Measurements from ENCODE around the gene LUC7L2.

DNA sequence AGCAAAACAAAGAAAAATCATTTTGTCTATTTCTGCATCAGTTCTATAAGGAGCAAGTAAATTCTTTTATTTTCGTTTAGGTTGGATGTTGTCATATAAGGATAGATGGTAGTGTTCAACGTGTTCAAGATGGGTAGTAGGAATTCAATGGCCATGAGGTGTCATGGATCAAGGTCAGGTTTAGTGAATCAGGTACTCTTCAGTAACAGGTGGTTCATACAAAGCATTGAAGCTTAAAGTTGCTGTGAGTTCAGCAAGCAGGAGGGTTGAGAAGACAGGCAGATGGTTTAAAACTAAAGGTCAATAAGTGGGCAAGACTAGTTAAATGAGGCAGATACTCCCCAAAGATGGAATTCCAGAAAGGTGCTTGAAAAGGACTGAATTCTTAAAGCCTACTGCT is 5.6 kb downstream of the LUC7L2 start:
- TF ChIP-seq, protein P1, sequence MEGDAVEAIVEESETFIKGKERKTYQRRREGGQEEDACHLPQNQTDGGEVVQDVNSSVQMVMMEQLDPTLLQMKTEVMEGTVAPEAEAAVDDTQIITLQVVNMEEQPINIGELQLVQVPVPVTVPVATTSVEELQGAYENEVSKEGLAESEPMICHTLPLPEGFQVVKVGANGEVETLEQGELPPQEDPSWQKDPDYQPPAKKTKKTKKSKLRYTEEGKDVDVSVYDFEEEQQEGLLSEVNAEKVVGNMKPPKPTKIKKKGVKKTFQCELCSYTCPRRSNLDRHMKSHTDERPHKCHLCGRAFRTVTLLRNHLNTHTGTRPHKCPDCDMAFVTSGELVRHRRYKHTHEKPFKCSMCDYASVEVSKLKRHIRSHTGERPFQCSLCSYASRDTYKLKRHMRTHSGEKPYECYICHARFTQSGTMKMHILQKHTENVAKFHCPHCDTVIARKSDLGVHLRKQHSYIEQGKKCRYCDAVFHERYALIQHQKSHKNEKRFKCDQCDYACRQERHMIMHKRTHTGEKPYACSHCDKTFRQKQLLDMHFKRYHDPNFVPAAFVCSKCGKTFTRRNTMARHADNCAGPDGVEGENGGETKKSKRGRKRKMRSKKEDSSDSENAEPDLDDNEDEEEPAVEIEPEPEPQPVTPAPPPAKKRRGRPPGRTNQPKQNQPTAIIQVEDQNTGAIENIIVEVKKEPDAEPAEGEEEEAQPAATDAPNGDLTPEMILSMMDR (IDR thresholded peaks at IDR 0.05; ENCODE audit: insufficient read depth, low read depth, low read length): no peak
- no peak for TF ChIP-seq EZH2 (IDR thresholded peaks at IDR 0.05; ENCODE audit: insufficient read depth, low read length)
